GM23338 (cell line): Measurements from ENCODE around the gene DIP2B.

Experiments
- CREB1 ChIP-seq: fragments of 250-450 bp; sonication (Bioruptor Pico); IDR thresholded peaks from 2 replicates; pipeline ENCODE4 v1.5.0; 2020; ENCODE audit warnings: low read depth, mild to moderate bottlenecking, moderate library complexity
- CTCF ChIP-seq, 2 experiments: fragments of 200-600 bp in 1 of 2; sonication (generic) in 1 of 2; conservative IDR thresholded peaks; 2 replicates each; pipeline versions ENCODE4 v1.5.1 to v1.6.1; 2016 to 2017; ENCODE audit warnings: antibody characterized with exemption in 2 of 2, low read depth in 2 of 2, mild to moderate bottlenecking in 2 of 2, moderate library complexity in 1 of 2
- EZH2 ChIP-seq: fragments of 200-600 bp; sonication (generic); IDR thresholded peaks from one replicate; pipeline ENCODE4 v1.8.0; 2017; ENCODE audit warnings: antibody characterized with exemption, mild to moderate bottlenecking, low read depth; ENCODE audit not compliant: unreplicated experiment
- EZH2phosphoT487 ChIP-seq: fragments of 200-600 bp; sonication (generic); IDR thresholded peaks from one replicate; pipeline ENCODE4 v1.8.1; 2018; ENCODE audit warnings: antibody characterized with exemption; ENCODE audit not compliant: unreplicated experiment
- POLR2AphosphoS5 ChIP-seq: IDR thresholded peaks from 2 replicates; pipeline ENCODE4 v1.6.1; 2016; ENCODE audit warnings: antibody characterized with exemption, low read depth

DNA sequence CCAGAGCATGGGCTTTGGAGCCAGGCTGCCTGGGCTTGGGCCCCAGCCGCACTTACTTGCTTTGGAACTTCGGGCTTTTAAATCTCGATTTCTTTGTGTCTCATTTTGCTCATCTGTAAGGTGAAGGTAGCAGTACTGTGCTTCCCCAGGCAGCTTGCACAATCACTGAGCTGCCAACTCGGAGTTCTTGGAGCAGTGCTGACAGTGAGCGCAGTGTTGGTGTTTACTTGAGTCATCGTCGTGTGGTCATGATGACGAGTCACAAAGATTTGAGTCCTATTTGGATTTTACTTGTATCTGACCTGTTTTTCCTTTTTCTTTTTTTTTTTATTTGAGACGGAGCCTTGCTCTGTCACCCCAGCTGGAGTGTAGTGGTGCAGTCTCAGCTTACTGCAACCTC, 227.8 kb downstream of the DIP2B start:
- TF ChIP-seq CTCF (conservative IDR thresholded peaks at IDR 0.05; ENCODE audit: low read depth in 2 of 2) (no peak), POLR2AphosphoS5 (no peak), EZH2 (no peak), EZH2phosphoT487 (no peak), CREB1 (CRISPR knock-in tag) (no peak)
